ENCODE measurements around the gene RNF41. TPM values are rescaled to one million over a fixed set of nuclear protein-coding genes. Genes with fewer than 3 reads are reported as not detected.

RNF41 gene
- total RNA-seq, 1 donor from 2014 or later = 70.3 TPM

GRCh38 chr12:56243731-56244181 is 22.0 kb upstream of the RNF41 start:
- peak; percentile 12 for DNase-seq

- DNase-seq = no peak
Observed at GRCh38 chr12:56242986-56243385, 21.3 kb upstream of the RNF41 start.

GRCh38 chr12:56241424-56242303 is 19.9 kb upstream of the RNF41 start:
- no peak for DNase-seq

GRCh38 chr12:56237552-56237951 is 15.8 kb upstream of the RNF41 start:
- DNase-seq = no peak

GRCh38 chr12:56236985-56237384 is 15.3 kb upstream of the RNF41 start:
- DNase-seq = no peak

- no peak for DNase-seq
Observed at GRCh38 chr12:56236091-56236490, 14.4 kb upstream of the RNF41 start.

- DNase-seq = no peak
Observed at GRCh38 chr12:56234746-56235436, 13.2 kb upstream of the RNF41 start.

- DNase-seq = no peak
Observed at GRCh38 chr12:56231184-56231582, 9.5 kb upstream of the RNF41 start.

GRCh38 chr12:56230432-56231183 is 8.9 kb upstream of the RNF41 start:
- no peak for DNase-seq

- DNase-seq = no peak
Observed at GRCh38 chr12:56229916-56230431, 8.3 kb upstream of the RNF41 start, which contains the start of gene SLC39A5. TSS of gene SLC39A5 (plus strand) at chr12:56230051. CDS start at chr12:56231275, 1,224 bp downstream.

GRCh38 chr12:56229082-56229481 is 7.4 kb upstream of the RNF41 start:
- DNase-seq = no peak

- DNase-seq = no peak
Observed at GRCh38 chr12:56224954-56225353, 3.2 kb upstream of the RNF41 start.

GRCh38 chr12:56224102-56224701 is 2.5 kb upstream of the RNF41 start, which contains the start of gene NABP2:
TSS of gene NABP2 (plus strand) at chr12:56224342. CDS start at chr12:56224857, 515 bp downstream.
- DNase-seq = peak; percentile 99

- no peak for DNase-seq
Observed at GRCh38 chr12:56223571-56224101, 1.9 kb upstream of the RNF41 start.

- DNase-seq = no peak
Observed at GRCh38 chr12:56222531-56222895, 791 bp upstream of the RNF41 start.

- peak; percentile 87 for DNase-seq
Observed at GRCh38 chr12:56221232-56221756, 428 bp downstream of the RNF41 start.

- no peak for DNase-seq
Observed at GRCh38 chr12:56220611-56221231, 1.0 kb downstream of the RNF41 start.

- DNase-seq = no peak
Observed at GRCh38 chr12:56219840-56220239, 1.9 kb downstream of the RNF41 start.

GRCh38 chr12:56216461-56216860 is 5.3 kb downstream of the RNF41 start:
- no peak for DNase-seq

- no peak for DNase-seq
Observed at GRCh38 chr12:56213878-56214277, 7.8 kb downstream of the RNF41 start.

GRCh38 chr12:56212361-56212760 is 9.4 kb downstream of the RNF41 start:
- DNase-seq = no peak
